Measurements from ENCODE around the gene MTERF1.

MTERF1 gene

GRCh38 chr7:91827169-91827568 is 53.3 kb downstream of the MTERF1 start:
- DNase-seq: no peak

- DNase-seq: no peak
These were observed 54.1 kb downstream of the MTERF1 start for GRCh38 chr7:91826377-91826776.

- no peak for DNase-seq
These were observed 56.3 kb downstream of the MTERF1 start for GRCh38 chr7:91824201-91824600.

Data from activated gamma-delta T cell treated with Interleukin-2 at 50 U/mL for 16 hours (primary cell).